Vagina (tissue), 2 donors: ENCODE measurements around the gene NR1I2.

ENCODE experiments used
- POLR2A ChIP-seq, 2 donors: fragments of 450-650 bp; IDR thresholded peaks; one replicate each; pipeline ENCODE4 v1.6.1; 2017; ENCODE audit warnings: antibody characterized with exemption in 2 of 2, mild to moderate bottlenecking in 2 of 2, moderate library complexity in 2 of 2
- POLR2AphosphoS5 ChIP-seq, 2 donors: sonication (generic); formaldehyde crosslinking; IDR thresholded peaks; one replicate each; pipeline ENCODE4 v1.9.0; 2017; ENCODE audit warnings: antibody characterized with exemption in 2 of 2, mild to moderate bottlenecking in 2 of 2, low read depth in 1 of 2; ENCODE audit not compliant: insufficient read depth in 1 of 2

DNA sequence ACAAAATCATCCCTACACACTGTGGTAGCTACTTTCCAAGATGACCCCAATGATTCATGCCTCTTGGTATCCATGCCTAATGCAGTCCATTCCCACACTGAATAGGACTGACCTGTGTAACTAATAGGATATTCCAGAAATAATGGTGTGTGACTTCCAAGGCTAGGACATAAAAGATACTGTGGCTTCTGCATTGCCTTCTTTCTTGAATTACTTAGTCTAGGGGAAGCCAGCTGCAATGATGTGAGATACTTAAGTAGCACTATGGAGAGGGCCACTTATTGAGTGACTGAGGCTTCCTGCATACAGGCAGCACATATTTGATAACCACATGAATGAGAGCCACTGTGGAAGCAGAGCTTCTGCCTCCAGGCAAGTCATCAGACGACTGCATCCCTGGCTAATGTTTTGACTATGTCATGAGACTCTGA lies 50.1 kb downstream of the NR1I2 start:
- no peak for TF ChIP-seq POLR2A (IDR thresholded peaks at IDR 0.05)
- TF ChIP-seq POLR2AphosphoS5 (IDR thresholded peaks at IDR 0.05; ENCODE audit: insufficient read depth in 1 of 2, low read depth in 1 of 2): no peak
